NAMALWA (cell line): ENCODE results near the gene TAF4.

Experiments
- DNase-seq: peaks from one replicate; pipeline ENCODE4 v3.0.0-alpha.2; 2015; ENCODE audit warnings: low spot score

Gene TAF4

GRCh38 chr20:61964675-61965605, 100.7 kb downstream of the TAF4 start:
- DNase-seq = no peak

- DNase-seq = no peak
Observed at GRCh38 chr20:61963885-61964674, 101.6 kb downstream of the TAF4 start.

GRCh38 chr20:61963149-61963548, 102.5 kb downstream of the TAF4 start:
- no peak for DNase-seq

GRCh38 chr20:61960836-61961235, 104.8 kb downstream of the TAF4 start:
- no peak for DNase-seq

- peak; percentile 54 for DNase-seq
Observed at GRCh38 chr20:61958773-61959700, 106.6 kb downstream of the TAF4 start.

- no peak for DNase-seq
Observed at GRCh38 chr20:61957961-61958715, 107.5 kb downstream of the TAF4 start.

GRCh38 chr20:61956396-61957342, 109.0 kb downstream of the TAF4 start:
- DNase-seq = no peak

- no peak for DNase-seq
Observed at GRCh38 chr20:61955668-61956395, 109.8 kb downstream of the TAF4 start.

- no peak for DNase-seq
Observed at GRCh38 chr20:61954276-61955021, 111.2 kb downstream of the TAF4 start.

- no peak for DNase-seq
Observed at GRCh38 chr20:61953037-61954021, 112.4 kb downstream of the TAF4 start.

GRCh38 chr20:61951695-61952533, 113.8 kb downstream of the TAF4 start:
- DNase-seq = no peak

- DNase-seq = no peak
Observed at GRCh38 chr20:61950641-61951071, 115.0 kb downstream of the TAF4 start.

- DNase-seq = no peak
Observed at GRCh38 chr20:61949714-61950640, 115.7 kb downstream of the TAF4 start.

- DNase-seq = no peak
Observed at GRCh38 chr20:61949363-61949713, 116.3 kb downstream of the TAF4 start.
